Measurements from ENCODE around the gene NSUN2.
A peak's percentile ranks its signal among the peaks of the same experiment; 100 is the strongest.

Gene NSUN2

DNA sequence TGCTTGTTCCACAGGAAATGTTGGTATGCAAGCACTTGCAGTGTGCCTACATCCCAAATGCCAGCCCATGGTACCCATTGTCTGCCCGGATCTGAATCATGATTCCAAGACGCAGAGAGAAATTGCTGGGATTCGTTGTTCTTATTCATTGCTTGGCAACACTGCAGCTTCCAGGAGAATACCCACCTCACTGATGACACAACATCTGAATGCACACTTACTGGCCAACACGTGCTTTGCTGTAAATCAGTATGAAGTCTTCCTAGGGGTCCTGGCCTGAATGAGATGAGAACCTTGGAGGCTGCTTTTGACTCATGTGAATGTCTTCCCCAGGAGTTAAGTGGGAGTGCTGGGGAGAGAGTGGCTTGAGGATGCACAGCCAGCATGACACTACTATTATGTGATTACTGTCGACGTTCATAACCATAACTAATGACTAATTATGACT lies 12.0 kb upstream of the NSUN2 start:
- no peak overlapping the region for H3K4me3 ChIP-seq (ENCODE audit: low read depth, low read length)
- TF ChIP-seq, protein P1, sequence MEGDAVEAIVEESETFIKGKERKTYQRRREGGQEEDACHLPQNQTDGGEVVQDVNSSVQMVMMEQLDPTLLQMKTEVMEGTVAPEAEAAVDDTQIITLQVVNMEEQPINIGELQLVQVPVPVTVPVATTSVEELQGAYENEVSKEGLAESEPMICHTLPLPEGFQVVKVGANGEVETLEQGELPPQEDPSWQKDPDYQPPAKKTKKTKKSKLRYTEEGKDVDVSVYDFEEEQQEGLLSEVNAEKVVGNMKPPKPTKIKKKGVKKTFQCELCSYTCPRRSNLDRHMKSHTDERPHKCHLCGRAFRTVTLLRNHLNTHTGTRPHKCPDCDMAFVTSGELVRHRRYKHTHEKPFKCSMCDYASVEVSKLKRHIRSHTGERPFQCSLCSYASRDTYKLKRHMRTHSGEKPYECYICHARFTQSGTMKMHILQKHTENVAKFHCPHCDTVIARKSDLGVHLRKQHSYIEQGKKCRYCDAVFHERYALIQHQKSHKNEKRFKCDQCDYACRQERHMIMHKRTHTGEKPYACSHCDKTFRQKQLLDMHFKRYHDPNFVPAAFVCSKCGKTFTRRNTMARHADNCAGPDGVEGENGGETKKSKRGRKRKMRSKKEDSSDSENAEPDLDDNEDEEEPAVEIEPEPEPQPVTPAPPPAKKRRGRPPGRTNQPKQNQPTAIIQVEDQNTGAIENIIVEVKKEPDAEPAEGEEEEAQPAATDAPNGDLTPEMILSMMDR (conservative IDR thresholded peaks at IDR 0.05; ENCODE audit: low read depth, low read length), result no peak
- peak; percentile 4 for DNase-seq (ENCODE audit: low read depth)

DNA sequence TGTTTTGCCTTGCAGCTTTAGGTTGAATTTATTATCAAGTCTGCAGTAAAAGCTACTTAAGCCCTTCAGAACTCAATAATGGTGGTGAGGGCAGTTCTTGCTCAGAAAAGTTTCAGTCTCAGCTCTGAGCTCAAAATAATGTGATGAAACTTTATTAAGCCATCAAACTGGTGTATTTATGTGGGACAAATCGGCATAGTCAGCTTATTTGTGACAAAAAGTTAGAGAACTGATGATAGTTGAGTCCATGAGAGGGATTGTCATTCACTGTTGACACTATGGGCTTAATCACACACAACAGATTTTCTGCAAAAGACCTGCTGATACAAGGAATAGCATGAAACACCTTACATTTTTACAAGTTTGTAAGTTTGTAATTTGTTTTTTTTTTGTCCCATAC lies 9.8 kb upstream of the NSUN2 start:
- TF ChIP-seq, protein P1 (conservative IDR thresholded peaks at IDR 0.05; ENCODE audit: low read depth, low read length), result no peak
- DNase-seq (ENCODE audit: low read depth), result no peak
- H3K4me3 ChIP-seq (ENCODE audit: low read depth, low read length), result no peak overlapping the region

DNA sequence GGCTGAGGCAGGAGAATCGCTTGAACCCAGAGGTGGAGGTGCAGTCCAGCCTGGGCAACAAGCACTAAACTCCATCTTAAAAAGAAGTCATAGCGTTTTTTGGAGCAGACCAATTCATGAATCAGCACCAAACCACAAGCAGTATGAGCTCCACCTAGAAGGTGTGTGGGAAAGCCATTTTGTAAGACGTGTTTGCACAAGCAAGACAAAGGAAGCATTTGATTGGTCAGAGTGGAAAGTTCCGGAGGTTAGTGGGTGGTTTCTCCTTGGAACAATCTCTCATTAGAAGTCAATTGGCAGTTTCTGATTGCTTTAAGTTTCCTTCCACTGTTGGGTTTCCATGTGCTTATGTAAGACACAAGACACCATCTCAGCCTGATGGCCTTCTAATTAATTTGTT lies 5.4 kb upstream of the NSUN2 start:
- TF ChIP-seq, protein P1 (conservative IDR thresholded peaks at IDR 0.05; ENCODE audit: low read depth, low read length), result no peak
- no peak overlapping the region for H3K4me3 ChIP-seq (ENCODE audit: low read depth, low read length)
- DNase-seq (ENCODE audit: low read depth), result no peak

DNA sequence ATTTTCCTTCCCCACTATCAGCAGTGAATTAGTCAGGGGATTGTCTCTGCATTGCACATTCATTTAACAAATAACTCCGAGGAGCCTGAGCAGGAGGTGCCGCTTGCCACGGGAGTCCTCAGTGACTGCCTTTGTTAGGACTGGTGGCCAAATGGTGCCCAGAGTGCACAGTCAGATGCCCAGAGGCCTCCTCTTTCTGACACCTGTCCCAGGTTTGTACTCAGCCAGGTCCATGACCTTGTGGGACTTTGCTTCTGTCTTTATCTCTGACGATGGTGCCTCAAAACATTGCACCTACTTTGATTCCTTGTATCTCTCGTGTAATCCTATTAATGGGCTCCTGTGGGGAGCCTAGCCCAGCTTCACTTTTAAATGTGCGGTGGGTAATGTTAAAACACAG lies 4.7 kb upstream of the NSUN2 start:
- DNase-seq (ENCODE audit: low read depth), result no peak
- TF ChIP-seq, protein P1 (conservative IDR thresholded peaks at IDR 0.05; ENCODE audit: low read depth, low read length), result no peak
- H3K4me3 ChIP-seq (ENCODE audit: low read depth, low read length), result no peak overlapping the region

DNA sequence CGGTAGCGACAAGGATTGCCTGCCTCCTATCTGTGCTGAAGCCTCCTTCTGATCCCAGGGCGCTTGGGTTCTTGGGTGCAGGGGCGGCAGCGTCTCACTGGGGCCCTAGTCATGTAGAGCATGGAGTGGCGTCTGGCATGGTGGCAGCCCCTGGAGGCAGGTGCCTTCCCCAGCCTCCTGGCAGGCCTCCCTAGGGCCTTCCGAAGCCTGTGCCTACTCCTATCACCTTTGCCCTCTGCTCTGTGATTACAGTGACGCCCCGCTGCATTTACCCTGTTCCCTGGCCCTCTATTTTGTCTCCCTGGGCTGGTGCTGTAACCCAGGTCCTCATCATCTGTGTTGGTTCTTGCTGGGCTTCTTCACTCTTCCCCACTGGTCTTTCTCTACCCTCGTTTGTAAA lies 4.2 kb upstream of the NSUN2 start:
- TF ChIP-seq, protein P1 (conservative IDR thresholded peaks at IDR 0.05; ENCODE audit: low read depth, low read length), result no peak
- DNase-seq (ENCODE audit: low read depth), result no peak
- H3K4me3 ChIP-seq (ENCODE audit: low read depth, low read length), result no peak overlapping the region

DNA sequence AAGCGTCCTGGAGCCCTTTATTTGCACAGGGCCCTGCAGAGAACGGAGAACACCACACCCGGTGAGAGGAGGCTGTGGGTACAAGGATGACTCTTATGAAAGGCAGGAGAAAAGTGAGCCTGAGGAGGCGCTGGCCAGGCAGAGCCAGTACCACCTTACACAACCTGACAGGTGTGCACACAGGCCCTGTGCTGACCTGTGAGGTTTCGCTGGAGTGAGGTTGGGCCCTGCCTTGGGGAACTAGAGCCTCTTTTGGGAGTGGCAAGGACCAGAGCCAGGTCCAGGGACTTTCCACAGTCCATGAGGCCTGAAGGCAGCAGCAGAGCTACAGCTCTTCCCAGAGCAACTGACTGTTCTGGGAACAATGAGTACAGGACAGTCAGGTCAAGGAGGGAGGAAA lies 3.4 kb upstream of the NSUN2 start:
- H3K4me3 ChIP-seq (ENCODE audit: low read depth, low read length), result no peak overlapping the region
- no peak for DNase-seq (ENCODE audit: low read depth)
- TF ChIP-seq, protein P1 (conservative IDR thresholded peaks at IDR 0.05; ENCODE audit: low read depth, low read length), result no peak

DNA sequence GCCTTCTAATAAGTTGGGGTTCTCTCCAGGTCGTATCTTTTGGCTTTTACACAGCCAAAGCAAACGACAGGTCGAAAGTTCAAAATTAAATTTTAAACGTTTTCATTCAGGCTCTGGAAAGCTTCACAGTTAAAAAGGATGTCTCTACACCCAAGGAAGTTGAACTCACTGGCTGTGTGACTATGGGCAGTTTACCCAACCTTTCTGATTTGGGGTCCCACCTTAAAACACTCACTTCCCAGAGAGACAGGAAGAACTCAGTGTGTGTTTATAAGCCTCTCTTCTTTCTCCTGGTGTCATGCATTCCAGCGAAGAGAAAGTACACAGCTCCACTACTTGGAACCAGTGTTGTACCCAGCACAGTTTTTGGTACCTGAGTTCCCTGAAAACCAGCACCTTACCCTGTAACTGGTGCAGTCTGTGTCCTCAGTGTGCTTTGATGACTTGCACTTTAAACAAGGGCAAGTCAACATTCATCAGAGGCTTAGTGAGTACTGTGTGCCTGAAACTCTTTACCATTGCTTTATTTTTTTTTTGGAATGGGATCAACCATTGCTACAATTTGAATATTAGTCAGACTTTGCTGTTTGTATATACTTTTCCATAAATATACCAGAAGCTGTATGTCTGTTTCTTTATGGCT lies 2.1 kb upstream of the NSUN2 start:
- H3K4me3 ChIP-seq (ENCODE audit: low read depth, low read length), result peak overlapping the region; percentile 83
- TF ChIP-seq, protein P1 (conservative IDR thresholded peaks at IDR 0.05; ENCODE audit: low read depth, low read length), result no peak
- DNase-seq (ENCODE audit: low read depth), result no peak

Data from choroid plexus epithelial cell (primary cell).